ENCODE measurements around the gene PACRG. TPM values are rescaled to one million over a fixed set of nuclear protein-coding genes. Genes with fewer than 3 reads are reported as not detected.
A peak's percentile ranks its signal among the peaks of the same experiment; 100 is the strongest.

The PACRG gene
- total and polyA plus RNA-seq, 2 experiments from 2014 or later, result not detected

DNA sequence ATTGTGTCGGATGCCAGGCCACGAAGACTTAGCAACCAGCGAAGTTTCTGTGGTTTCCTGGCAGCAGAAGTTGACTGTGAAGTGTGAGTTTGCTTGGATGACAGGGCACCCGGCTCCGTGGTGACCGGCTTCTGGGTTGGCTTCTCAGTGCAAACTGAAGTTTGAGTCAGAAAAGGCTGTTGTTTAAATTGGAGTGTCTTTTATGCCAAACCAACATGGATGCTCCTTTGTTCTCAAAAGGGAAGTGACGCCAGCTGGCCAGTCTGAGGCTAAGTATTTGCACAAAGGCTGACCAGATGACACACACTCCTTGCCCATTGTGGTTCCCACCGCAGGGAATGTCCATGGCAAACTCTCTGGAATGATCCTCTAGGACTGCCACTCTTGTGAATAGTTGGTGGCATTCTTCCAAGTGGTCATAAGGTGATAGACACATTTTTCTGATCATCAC lies 521.9 kb downstream of the PACRG start:
- in situ Hi-C loops (cut with MboI), result no loop called here
- no peak overlapping the region for H3K4me3 ChIP-seq
- H3K27ac ChIP-seq, result no peak overlapping the region
- no peaks in the 10 kb centered on the region for H3K4me1 ChIP-seq (ENCODE audit: insufficient read depth)
- no peaks in the 10 kb centered on the region for H3K9me3 ChIP-seq (ENCODE audit: low read depth)
- no peaks in the 10 kb centered on the region for H3K9me2 ChIP-seq (ENCODE audit: insufficient read depth)
- peak; percentile 3 for DNase-seq
- H2AFZ ChIP-seq, result no peak overlapping the region
- H3K9ac ChIP-seq, result no peak overlapping the region
- H4K20me1 ChIP-seq (ENCODE audit: insufficient read depth), result no peaks in the 10 kb centered on the region
- no peaks in the 10 kb centered on the region for H3K36me3 ChIP-seq (ENCODE audit: low read depth)
- no peak overlapping the region for H3K4me2 ChIP-seq (ENCODE audit: unreplicated experiment)
- H3K79me2 ChIP-seq (ENCODE audit: insufficient read depth), result no peaks in the 10 kb centered on the region
- TF ChIP-seq EZH2phosphoT487 (IDR thresholded peaks at IDR 0.05; ENCODE audit: insufficient read depth, low read depth), result no peak
- TF ChIP-seq EZH2 (IDR thresholded peaks at IDR 0.05; ENCODE audit: insufficient read depth, poor library complexity, severe bottlenecking), result no peak
- H3F3A ChIP-seq (ENCODE audit: insufficient read depth), result no peaks in the 10 kb centered on the region
- 46 to 50% methylated on average over 8 of the region's 8 CpGs for WGBS, 2 experiments (ENCODE audit: low coverage in 1 of 2, low lambda C conversion rate in 2 of 2, missing lambda C conversion rate in 2 of 2)
- no peaks in the 10 kb centered on the region for H3K27me3 ChIP-seq (replicated peaks; ENCODE audit: insufficient read depth)

DNA sequence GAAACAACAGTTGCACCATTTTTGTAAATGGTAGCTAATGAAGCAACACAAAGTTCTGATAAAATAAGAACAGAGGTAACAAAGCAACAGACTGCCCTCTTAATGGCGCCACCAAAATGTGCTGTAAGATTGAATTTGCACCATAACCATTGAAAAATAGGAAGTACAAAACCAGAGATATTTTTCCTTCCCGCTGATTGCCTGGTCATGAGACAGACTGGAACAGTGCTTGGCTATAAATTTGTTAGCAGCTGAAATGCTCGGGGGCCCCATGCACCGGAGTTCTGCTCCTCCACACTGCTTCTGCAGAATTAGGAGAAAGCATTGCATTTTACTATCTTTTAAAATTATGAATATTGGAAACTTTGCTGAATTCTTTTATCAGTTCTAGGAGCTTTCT lies 522.3 kb downstream of the PACRG start:
- Histone ChIP-seq H3K4me1 (ENCODE audit: insufficient read depth) (no peaks in the 10 kb centered on the region), H3K79me2 (ENCODE audit: insufficient read depth) (no peaks in the 10 kb centered on the region)
- WGBS, 2 experiments (ENCODE audit: low coverage in 1 of 2, low lambda C conversion rate in 2 of 2, missing lambda C conversion rate in 2 of 2), result 34 to 35% methylated on average over 4 of the region's 4 CpGs

DNA sequence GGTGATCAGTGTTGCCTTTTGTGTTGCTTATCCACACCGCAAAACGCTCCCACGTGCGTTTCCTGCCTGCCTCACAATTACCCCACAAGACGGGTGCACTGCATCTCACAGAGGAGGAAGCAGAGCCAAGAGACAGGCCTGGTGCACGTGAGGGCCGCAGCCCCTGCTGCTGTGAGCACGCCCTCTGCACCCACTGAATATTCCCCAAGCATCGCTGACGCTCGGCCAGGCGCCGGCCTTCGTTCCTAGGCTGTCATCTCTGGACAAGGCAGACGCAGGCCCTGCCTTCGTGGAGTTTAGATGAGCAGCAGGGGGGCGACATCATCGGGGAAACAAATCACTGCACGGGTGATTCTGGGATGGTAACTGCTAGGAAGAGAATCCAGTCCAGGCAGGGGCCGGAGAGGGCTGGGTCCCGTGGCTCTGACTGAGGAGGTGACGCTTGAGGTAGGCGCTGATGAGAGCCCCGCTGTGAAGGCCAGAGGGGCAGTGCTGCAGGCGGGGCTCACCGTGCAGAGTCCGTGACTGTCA lies 524.4 kb downstream of the PACRG start:
- no peaks in the 10 kb centered on the region for H3F3A ChIP-seq (ENCODE audit: insufficient read depth)
- H3K4me1 ChIP-seq (ENCODE audit: insufficient read depth), result no peaks in the 10 kb centered on the region
- H3K9me2 ChIP-seq (ENCODE audit: insufficient read depth), result no peaks in the 10 kb centered on the region
- no peak overlapping the region for H2AFZ ChIP-seq
- H3K36me3 ChIP-seq (ENCODE audit: low read depth), result no peaks in the 10 kb centered on the region
- H3K9me3 ChIP-seq (ENCODE audit: low read depth), result no peaks in the 10 kb centered on the region
- no peak for DNase-seq
- no peak overlapping the region for H3K4me2 ChIP-seq (ENCODE audit: unreplicated experiment)
- in situ Hi-C loops (cut with MboI), result no loop called here
- H3K79me2 ChIP-seq (ENCODE audit: insufficient read depth), result no peaks in the 10 kb centered on the region
- WGBS, 2 experiments (ENCODE audit: low coverage in 1 of 2, low lambda C conversion rate in 2 of 2, missing lambda C conversion rate in 2 of 2), result 75 to 81% methylated on average over 27 of the region's 27 CpGs
- TF ChIP-seq EZH2 (IDR thresholded peaks at IDR 0.05; ENCODE audit: insufficient read depth, poor library complexity, severe bottlenecking), result no peak
- TF ChIP-seq EZH2phosphoT487 (IDR thresholded peaks at IDR 0.05; ENCODE audit: insufficient read depth, low read depth), result no peak
- no peak overlapping the region for H3K4me3 ChIP-seq
- no peak overlapping the region for H3K27ac ChIP-seq
- H3K27me3 ChIP-seq (replicated peaks; ENCODE audit: insufficient read depth), result no peaks in the 10 kb centered on the region
- H3K9ac ChIP-seq, result no peak overlapping the region
- H4K20me1 ChIP-seq (ENCODE audit: insufficient read depth), result no peaks in the 10 kb centered on the region

More for the DNA sequence above, 522.3 kb downstream of the PACRG start:
- no peaks in the 10 kb centered on the region for H3K36me3 ChIP-seq (ENCODE audit: low read depth)
- no peaks in the 10 kb centered on the region for H3K27me3 ChIP-seq (replicated peaks; ENCODE audit: insufficient read depth)
- DNase-seq, result no peak
- no peak overlapping the region for H3K27ac ChIP-seq
- H3K4me2 ChIP-seq (ENCODE audit: unreplicated experiment), result no peak overlapping the region
- H3K4me3 ChIP-seq, result no peak overlapping the region
- in situ Hi-C loops (cut with MboI), result no loop called here
- H4K20me1 ChIP-seq (ENCODE audit: insufficient read depth), result no peaks in the 10 kb centered on the region
- no peaks in the 10 kb centered on the region for H3K9me2 ChIP-seq (ENCODE audit: insufficient read depth)
- no peaks in the 10 kb centered on the region for H3F3A ChIP-seq (ENCODE audit: insufficient read depth)
- TF ChIP-seq EZH2 (IDR thresholded peaks at IDR 0.05; ENCODE audit: insufficient read depth, poor library complexity, severe bottlenecking) (no peak), EZH2phosphoT487 (IDR thresholded peaks at IDR 0.05; ENCODE audit: insufficient read depth, low read depth) (no peak)
- no peak overlapping the region for H3K9ac ChIP-seq
- no peaks in the 10 kb centered on the region for H3K9me3 ChIP-seq (ENCODE audit: low read depth)
- H2AFZ ChIP-seq, result no peak overlapping the region

DNA sequence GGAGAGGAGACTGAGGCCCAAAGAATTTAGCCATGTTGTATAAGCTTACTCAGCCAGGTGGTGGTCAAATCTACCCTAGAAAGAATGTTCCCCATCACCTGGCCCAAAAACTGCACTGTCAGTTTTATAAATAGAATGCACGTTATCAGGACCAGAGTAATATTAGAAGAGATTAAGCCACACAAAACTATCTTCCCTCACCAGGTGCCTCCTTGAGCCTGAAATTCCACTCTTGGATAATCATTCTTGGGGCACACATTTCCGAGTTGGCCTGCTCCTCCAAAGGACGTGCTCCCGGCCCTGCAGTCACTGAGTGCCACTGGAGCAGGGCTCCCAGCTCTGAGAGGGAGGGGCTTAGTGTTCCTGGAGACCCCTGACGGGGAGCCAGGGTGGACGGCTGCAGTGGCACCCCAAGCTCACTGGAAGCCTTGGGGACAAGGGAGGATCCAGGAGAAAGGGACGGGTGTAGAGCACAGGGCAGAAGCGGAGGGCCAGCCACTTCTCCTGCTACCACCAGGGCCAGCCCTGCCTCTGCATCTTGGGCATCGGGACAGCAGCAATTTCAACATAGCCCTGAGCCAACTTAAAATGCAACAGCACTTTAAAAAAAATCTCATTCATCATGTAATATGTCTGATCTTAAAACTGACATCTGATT lies 525.9 kb downstream of the PACRG start:
- H3K27ac ChIP-seq, result no peak overlapping the region
- no peak overlapping the region for H2AFZ ChIP-seq
- in situ Hi-C loops (cut with MboI), result no loop called here
- H3K4me1 ChIP-seq (ENCODE audit: insufficient read depth), result no peaks in the 10 kb centered on the region
- no peaks in the 10 kb centered on the region for H3K79me2 ChIP-seq (ENCODE audit: insufficient read depth)
- 39 to 42% methylated on average over 9 of the region's 9 CpGs for WGBS, 2 experiments (ENCODE audit: low coverage in 1 of 2, low lambda C conversion rate in 2 of 2, missing lambda C conversion rate in 2 of 2)
- no peaks in the 10 kb centered on the region for H3K9me2 ChIP-seq (ENCODE audit: insufficient read depth)
- H3K9me3 ChIP-seq (ENCODE audit: low read depth), result no peaks in the 10 kb centered on the region
- H3K4me2 ChIP-seq (ENCODE audit: unreplicated experiment), result no peak overlapping the region
- TF ChIP-seq EZH2phosphoT487 (IDR thresholded peaks at IDR 0.05; ENCODE audit: insufficient read depth, low read depth) (no peak), EZH2 (IDR thresholded peaks at IDR 0.05; ENCODE audit: insufficient read depth, poor library complexity, severe bottlenecking) (no peak)
- no peaks in the 10 kb centered on the region for H4K20me1 ChIP-seq (ENCODE audit: insufficient read depth)
- no peak overlapping the region for H3K4me3 ChIP-seq
- no peak overlapping the region for H3K9ac ChIP-seq
- no peaks in the 10 kb centered on the region for H3K36me3 ChIP-seq (ENCODE audit: low read depth)
- no peaks in the 10 kb centered on the region for H3K27me3 ChIP-seq (replicated peaks; ENCODE audit: insufficient read depth)
- no peak for DNase-seq
- no peaks in the 10 kb centered on the region for H3F3A ChIP-seq (ENCODE audit: insufficient read depth)
